Measurements from ENCODE around the gene ENTHD1. TPM values are rescaled to one million over a fixed set of nuclear protein-coding genes. Genes with fewer than 3 reads are reported as not detected.

Gene ENTHD1
- total RNA-seq, 1 experiment from 2014 or later, result not detected

- DNase-seq, result no peak
- peaks cover 38 to 49% of the 10 kb centered on the region in 2 experiments for H3K4me1 Mint-ChIP-seq
These were observed 42.1 kb upstream of the ENTHD1 start for GRCh38 chr22:39935612-39936011.

More at GRCh38 chr22:39935612-39936011, 42.1 kb upstream of the ENTHD1 start:
- Mint-ChIP-seq H3K27me3 (ENCODE audit: low read depth) (no peaks in the 10 kb centered on the region), H3K27ac (no peak overlapping the region), H3K4me3 (no peak overlapping the region), H3K9me3 (no peaks in the 10 kb centered on the region), H3K36me3 (ENCODE audit: insufficient read depth in 1 of 3, low read depth in 3 of 3) (no peaks in the 10 kb centered on the region)
- H2AK5ac ChIP-seq (ENCODE audit: insufficient read length, low read length), result no peak overlapping the region
- H3K23me2 ChIP-seq (ENCODE audit: insufficient read length, low read depth, low read length, poor library complexity, severe bottlenecking), result no peaks in the 10 kb centered on the region
- H3K79me1 ChIP-seq (ENCODE audit: insufficient read depth, low read depth, low read length, poor library complexity, severe bottlenecking), result no peaks in the 10 kb centered on the region
- H3K4ac ChIP-seq (ENCODE audit: low read depth, low read length), result no peak overlapping the region
- H3K9me3 ChIP-seq (ENCODE audit: control insufficient read depth, low read depth, low read length), result no peaks in the 10 kb centered on the region
- no peaks in the 10 kb centered on the region for H3K79me2 ChIP-seq (ENCODE audit: insufficient read depth, low read length)
- no peak overlapping the region for H4K5ac ChIP-seq (ENCODE audit: insufficient read length, low read depth, low read length)
- no peak overlapping the region for H3K23ac ChIP-seq (ENCODE audit: insufficient read length, low read depth, low read length)
- no peaks in the 10 kb centered on the region; the same call in 1 of the 2 replicates for H3K4me1 ChIP-seq (ENCODE audit: insufficient read depth, low read length)
- no peak overlapping the region for H3K14ac ChIP-seq (ENCODE audit: insufficient read depth, low read length)
- no peak overlapping the region for H3K4me2 ChIP-seq (ENCODE audit: insufficient read depth, insufficient read length, low read length)
- H2AFZ ChIP-seq (ENCODE audit: low read length), result no peak overlapping the region
- no peak overlapping the region for H2BK12ac ChIP-seq (ENCODE audit: insufficient read length, low read depth, low read length)
- H2BK5ac ChIP-seq (ENCODE audit: insufficient read length, low read length), result no peak overlapping the region
- H2BK120ac ChIP-seq (ENCODE audit: low read depth, low read length, poor library complexity, severe bottlenecking), result no peak overlapping the region
- H3K18ac ChIP-seq (ENCODE audit: insufficient read length, low read depth, low read length), result no peak overlapping the region
- WGBS (ENCODE audit: extremely low coverage, insufficient read length, low lambda C conversion rate), result no CpG with 5 or more reads among the region's 6 CpGs
- H3K9ac ChIP-seq (ENCODE audit: extremely low read depth, insufficient read length, low read length), result no peak overlapping the region
- no peak overlapping the region for H3K27ac ChIP-seq (ENCODE audit: insufficient read length, low read depth, low read length)
- H3K56ac ChIP-seq (ENCODE audit: insufficient read length, low read depth, low read length), result no peak overlapping the region
- no peak overlapping the region for H2BK20ac ChIP-seq (ENCODE audit: low read depth, low read length, poor library complexity, severe bottlenecking)
- no peaks in the 10 kb centered on the region for H3K27me3 ChIP-seq (ENCODE audit: insufficient read depth, low read length)
- H4K91ac ChIP-seq (ENCODE audit: insufficient read length, low read depth, low read length), result no peak overlapping the region
- H4K8ac ChIP-seq (replicated peaks; ENCODE audit: insufficient read length, low read depth, low read length), result no peak overlapping the region
- TF ChIP-seq CTCF (conservative IDR thresholded peaks at IDR 0.05), result no peak
- no peak overlapping the region for H3T11ph ChIP-seq (ENCODE audit: low read length)
- H4K20me1 ChIP-seq (ENCODE audit: control insufficient read depth, insufficient read depth, insufficient read length), result no peaks in the 10 kb centered on the region
- H2BK15ac ChIP-seq (ENCODE audit: low read depth, low read length), result no peak overlapping the region
